ENCODE data around the gene CLEC16A.

Gene CLEC16A

GRCh38 chr16:11194913-11195312 lies 250.5 kb downstream of the CLEC16A start:
- no peaks in the 10 kb centered on the region for H3K27me3 ChIP-seq (ENCODE audit: insufficient read depth, low read length)
- no peaks in the 10 kb centered on the region for H3K4me1 ChIP-seq (ENCODE audit: insufficient read depth, low read length)
- H3K36me3 ChIP-seq (ENCODE audit: insufficient read depth, low read length) = no peaks in the 10 kb centered on the region
- H3K9me3 ChIP-seq (ENCODE audit: low read length) = no peaks in the 10 kb centered on the region
- H3K4me3 ChIP-seq (ENCODE audit: low read length) = no peak overlapping the region
- H2AFZ ChIP-seq (ENCODE audit: low read depth, low read length) = no peak overlapping the region

- no peaks in the 10 kb centered on the region for H3K9me3 ChIP-seq (ENCODE audit: low read length)
- H2AFZ ChIP-seq (ENCODE audit: low read depth, low read length) = no peak overlapping the region
- H3K4me3 ChIP-seq (ENCODE audit: low read length) = no peak overlapping the region
- no peaks in the 10 kb centered on the region for H3K4me1 ChIP-seq (ENCODE audit: insufficient read depth, low read length)
- no peaks in the 10 kb centered on the region for H3K36me3 ChIP-seq (ENCODE audit: insufficient read depth, low read length)
- H3K27me3 ChIP-seq (ENCODE audit: insufficient read depth, low read length) = no peaks in the 10 kb centered on the region
Measured at GRCh38 chr16:11196286-11196828, 252.0 kb downstream of the CLEC16A start.

GRCh38 chr16:11198375-11198774 lies 254.0 kb downstream of the CLEC16A start:
- no peaks in the 10 kb centered on the region for H3K27me3 ChIP-seq (ENCODE audit: insufficient read depth, low read length)
- H3K36me3 ChIP-seq (ENCODE audit: insufficient read depth, low read length) = no peaks in the 10 kb centered on the region
- peaks cover 4% of the 10 kb centered on the region for H3K4me1 ChIP-seq (ENCODE audit: insufficient read depth, low read length)
- no peaks in the 10 kb centered on the region for H3K9me3 ChIP-seq (ENCODE audit: low read length)
- H2AFZ ChIP-seq (ENCODE audit: low read depth, low read length) = no peak overlapping the region
- H3K4me3 ChIP-seq (ENCODE audit: low read length) = no peak overlapping the region

- Histone ChIP-seq H3K36me3 (ENCODE audit: insufficient read depth, low read length) (no peaks in the 10 kb centered on the region), H3K27me3 (ENCODE audit: insufficient read depth, low read length) (no peaks in the 10 kb centered on the region), H3K9me3 (ENCODE audit: low read length) (no peaks in the 10 kb centered on the region), H3K4me3 (ENCODE audit: low read length) (no peak overlapping the region), H2AFZ (ENCODE audit: low read depth, low read length) (no peak overlapping the region), H3K4me1 (ENCODE audit: insufficient read depth, low read length) (peaks cover 4% of the 10 kb centered on the region)
Measured at GRCh38 chr16:11198828-11199227, 254.5 kb downstream of the CLEC16A start.

- Histone ChIP-seq H3K4me3 (ENCODE audit: low read length) (no peak overlapping the region), H3K27me3 (ENCODE audit: insufficient read depth, low read length) (no peaks in the 10 kb centered on the region), H3K4me1 (ENCODE audit: insufficient read depth, low read length) (peaks cover 4% of the 10 kb centered on the region), H2AFZ (ENCODE audit: low read depth, low read length) (no peak overlapping the region), H3K9me3 (ENCODE audit: low read length) (no peaks in the 10 kb centered on the region), H3K36me3 (ENCODE audit: insufficient read depth, low read length) (no peaks in the 10 kb centered on the region)
Measured at GRCh38 chr16:11200592-11200991, 256.2 kb downstream of the CLEC16A start.

GRCh38 chr16:11201498-11202259 lies 257.3 kb downstream of the CLEC16A start:
- no peak overlapping the region for H3K4me3 ChIP-seq (ENCODE audit: low read length)
- H3K36me3 ChIP-seq (ENCODE audit: insufficient read depth, low read length) = no peaks in the 10 kb centered on the region
- no peak overlapping the region for H2AFZ ChIP-seq (ENCODE audit: low read depth, low read length)
- peaks cover 4% of the 10 kb centered on the region for H3K4me1 ChIP-seq (ENCODE audit: insufficient read depth, low read length)
- H3K9me3 ChIP-seq (ENCODE audit: low read length) = no peaks in the 10 kb centered on the region
- H3K27me3 ChIP-seq (ENCODE audit: insufficient read depth, low read length) = no peaks in the 10 kb centered on the region

- no peak overlapping the region for H3K4me3 ChIP-seq (ENCODE audit: low read length)
- H3K36me3 ChIP-seq (ENCODE audit: insufficient read depth, low read length) = no peaks in the 10 kb centered on the region
- H3K9me3 ChIP-seq (ENCODE audit: low read length) = no peaks in the 10 kb centered on the region
- peaks cover 4% of the 10 kb centered on the region for H3K4me1 ChIP-seq (ENCODE audit: insufficient read depth, low read length)
- no peaks in the 10 kb centered on the region for H3K27me3 ChIP-seq (ENCODE audit: insufficient read depth, low read length)
- H2AFZ ChIP-seq (ENCODE audit: low read depth, low read length) = no peak overlapping the region
Measured at GRCh38 chr16:11202260-11203091, 258.1 kb downstream of the CLEC16A start.

- peaks cover 4% of the 10 kb centered on the region for H3K4me1 ChIP-seq (ENCODE audit: insufficient read depth, low read length)
- no peaks in the 10 kb centered on the region for H3K9me3 ChIP-seq (ENCODE audit: low read length)
- H3K4me3 ChIP-seq (ENCODE audit: low read length) = no peak overlapping the region
Measured at GRCh38 chr16:11203111-11203623, 258.8 kb downstream of the CLEC16A start.

GRCh38 chr16:11204513-11205047 lies 260.2 kb downstream of the CLEC16A start:
- Histone ChIP-seq H3K4me1 (ENCODE audit: insufficient read depth, low read length) (peaks cover 4% of the 10 kb centered on the region), H3K9me3 (ENCODE audit: low read length) (no peaks in the 10 kb centered on the region), H3K4me3 (ENCODE audit: low read length) (no peak overlapping the region), H2AFZ (ENCODE audit: low read depth, low read length) (no peak overlapping the region), H3K27me3 (ENCODE audit: insufficient read depth, low read length) (no peaks in the 10 kb centered on the region), H3K36me3 (ENCODE audit: insufficient read depth, low read length) (no peaks in the 10 kb centered on the region)

More at GRCh38 chr16:11203111-11203623, 258.8 kb downstream of the CLEC16A start:
- H2AFZ ChIP-seq (ENCODE audit: low read depth, low read length) = no peak overlapping the region
- H3K36me3 ChIP-seq (ENCODE audit: insufficient read depth, low read length) = no peaks in the 10 kb centered on the region
- no peaks in the 10 kb centered on the region for H3K27me3 ChIP-seq (ENCODE audit: insufficient read depth, low read length)

- H3K4me1 ChIP-seq (ENCODE audit: insufficient read depth, low read length) = peaks cover 4% of the 10 kb centered on the region
- no peaks in the 10 kb centered on the region for H3K9me3 ChIP-seq (ENCODE audit: low read length)
- H3K4me3 ChIP-seq (ENCODE audit: low read length) = no peak overlapping the region
- no peak overlapping the region for H2AFZ ChIP-seq (ENCODE audit: low read depth, low read length)
- H3K36me3 ChIP-seq (ENCODE audit: insufficient read depth, low read length) = no peaks in the 10 kb centered on the region
- no peaks in the 10 kb centered on the region for H3K27me3 ChIP-seq (ENCODE audit: insufficient read depth, low read length)
Measured at GRCh38 chr16:11205065-11205699, 260.8 kb downstream of the CLEC16A start.

- H3K4me1 ChIP-seq (ENCODE audit: insufficient read depth, low read length) = peaks cover 4% of the 10 kb centered on the region
- no peak overlapping the region for H2AFZ ChIP-seq (ENCODE audit: low read depth, low read length)
- H3K9me3 ChIP-seq (ENCODE audit: low read length) = no peaks in the 10 kb centered on the region
- no peaks in the 10 kb centered on the region for H3K27me3 ChIP-seq (ENCODE audit: insufficient read depth, low read length)
- H3K36me3 ChIP-seq (ENCODE audit: insufficient read depth, low read length) = no peaks in the 10 kb centered on the region
- H3K4me3 ChIP-seq (ENCODE audit: low read length) = no peak overlapping the region
Measured at GRCh38 chr16:11205754-11206581, 261.6 kb downstream of the CLEC16A start.

- H3K27me3 ChIP-seq (ENCODE audit: insufficient read depth, low read length) = no peaks in the 10 kb centered on the region
- H3K4me1 ChIP-seq (ENCODE audit: insufficient read depth, low read length) = no peaks in the 10 kb centered on the region
- H3K9me3 ChIP-seq (ENCODE audit: low read length) = no peaks in the 10 kb centered on the region
- no peak overlapping the region for H2AFZ ChIP-seq (ENCODE audit: low read depth, low read length)
- no peaks in the 10 kb centered on the region for H3K36me3 ChIP-seq (ENCODE audit: insufficient read depth, low read length)
- H3K4me3 ChIP-seq (ENCODE audit: low read length) = no peak overlapping the region
Measured at GRCh38 chr16:11207646-11208045, 263.3 kb downstream of the CLEC16A start.
